ENCODE data around the gene VAV1.

- no peak for TF ChIP-seq CTCF (IDR thresholded peaks at IDR 0.05)
- no peak for TF ChIP-seq ZFX (IDR thresholded peaks at IDR 0.05; ENCODE audit: borderline replicate concordance)
Measured at GRCh38 chr19:6888967-6889366, 116.5 kb downstream of the VAV1 start.
